Osteoblast (primary cell): Measurements from ENCODE around the gene C17orf50. TPM values are rescaled to one million over a fixed set of nuclear protein-coding genes. Genes with fewer than 3 reads are reported as not detected.

Source experiments
- DNase-seq: peaks from one replicate; pipeline ENCODE4 v3.0.0; 2011; ENCODE audit warnings: low spot score, mixed read lengths; ENCODE audit not compliant: insufficient read length; ENCODE audit errors: missing footprints
- H2AFZ ChIP-seq: 2 replicates; pipeline ENCODE4 v1.6.0; 2011; ENCODE audit warnings: mild to moderate bottlenecking, low read length
- H3K27ac ChIP-seq: 2 replicates; pipeline ENCODE4 v1.5.1; 2011; ENCODE audit warnings: mild to moderate bottlenecking, low read depth, low read length, moderate library complexity
- H3K27me3 ChIP-seq: 2 replicates; pipeline ENCODE4 v1.6.0; 2012; ENCODE audit warnings: mild to moderate bottlenecking, control low read depth, inconsistent platforms, low read length, moderate library complexity; ENCODE audit not compliant: insufficient read depth
- H3K36me3 ChIP-seq: 2 replicates; pipeline ENCODE4 v1.5.1; 2011; ENCODE audit warnings: mild to moderate bottlenecking, low read length, control low read depth, moderate library complexity; ENCODE audit not compliant: insufficient read depth
- H3K4me1 ChIP-seq: 2 replicates; pipeline ENCODE4 v1.5.1; 2011; ENCODE audit warnings: mild to moderate bottlenecking, low read length, control low read depth, moderate library complexity; ENCODE audit not compliant: insufficient read depth
- H3K4me2 ChIP-seq: 2 replicates; pipeline ENCODE4 v1.6.0; 2011; ENCODE audit warnings: mild to moderate bottlenecking, low read length; ENCODE audit not compliant: insufficient read depth
- H3K4me3 ChIP-seq: fragments of 200-600 bp; sonication (generic); 3 replicates; pipeline ENCODE4 v1.5.1; 2012; ENCODE audit warnings: mild to moderate bottlenecking, low read length, inconsistent platforms; ENCODE audit not compliant: insufficient read depth
- H3K79me2 ChIP-seq: 2 replicates; pipeline ENCODE4 v1.6.0; 2012; ENCODE audit warnings: mild to moderate bottlenecking, low read length, control low read depth, inconsistent platforms; ENCODE audit not compliant: insufficient read depth
- H3K9me3 ChIP-seq: 2 replicates; pipeline ENCODE4 v1.5.1; 2011; ENCODE audit warnings: low read depth, low read length, control low read depth
- H4K20me1 ChIP-seq: 2 replicates; pipeline ENCODE4 v1.6.0; 2012; ENCODE audit warnings: mild to moderate bottlenecking, low read length, control low read depth; ENCODE audit not compliant: insufficient read depth
- total RNA-seq: library from RNA; depleted of rRNA; stranded (reverse); fragments of >200 nt; gene quantifications from 2 replicates; pipeline ENCODE4 v1.2.3, GENCODE V29; 2012
- TF ChIP-seq, protein P1 (sequence below): IDR thresholded peaks from 2 replicates; pipeline ENCODE4 v1.5.1; 2011; ENCODE audit warnings: mild to moderate bottlenecking, low read depth, low read length, moderate library complexity; ENCODE audit errors: extremely low read depth

C17orf50 gene
- total RNA-seq, 1 donor = not detected

- peak; percentile 81 for DNase-seq
- peaks cover 4% of the 10 kb centered on the region for H4K20me1 ChIP-seq
- no peak overlapping the region for H2AFZ ChIP-seq
- H3K4me3 ChIP-seq = no peak overlapping the region
- H3K36me3 ChIP-seq = no peaks in the 10 kb centered on the region
- H3K9me3 ChIP-seq = no peaks in the 10 kb centered on the region
- no peaks in the 10 kb centered on the region for H3K79me2 ChIP-seq
- peaks cover 54% of the 10 kb centered on the region for H3K27me3 ChIP-seq
- H3K4me1 ChIP-seq = no peaks in the 10 kb centered on the region
- TF ChIP-seq, protein P1, sequence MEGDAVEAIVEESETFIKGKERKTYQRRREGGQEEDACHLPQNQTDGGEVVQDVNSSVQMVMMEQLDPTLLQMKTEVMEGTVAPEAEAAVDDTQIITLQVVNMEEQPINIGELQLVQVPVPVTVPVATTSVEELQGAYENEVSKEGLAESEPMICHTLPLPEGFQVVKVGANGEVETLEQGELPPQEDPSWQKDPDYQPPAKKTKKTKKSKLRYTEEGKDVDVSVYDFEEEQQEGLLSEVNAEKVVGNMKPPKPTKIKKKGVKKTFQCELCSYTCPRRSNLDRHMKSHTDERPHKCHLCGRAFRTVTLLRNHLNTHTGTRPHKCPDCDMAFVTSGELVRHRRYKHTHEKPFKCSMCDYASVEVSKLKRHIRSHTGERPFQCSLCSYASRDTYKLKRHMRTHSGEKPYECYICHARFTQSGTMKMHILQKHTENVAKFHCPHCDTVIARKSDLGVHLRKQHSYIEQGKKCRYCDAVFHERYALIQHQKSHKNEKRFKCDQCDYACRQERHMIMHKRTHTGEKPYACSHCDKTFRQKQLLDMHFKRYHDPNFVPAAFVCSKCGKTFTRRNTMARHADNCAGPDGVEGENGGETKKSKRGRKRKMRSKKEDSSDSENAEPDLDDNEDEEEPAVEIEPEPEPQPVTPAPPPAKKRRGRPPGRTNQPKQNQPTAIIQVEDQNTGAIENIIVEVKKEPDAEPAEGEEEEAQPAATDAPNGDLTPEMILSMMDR = no peak
- H3K4me2 ChIP-seq = no peak overlapping the region
- H3K27ac ChIP-seq = no peak overlapping the region
These were observed 15.4 kb upstream of the C17orf50 start for GRCh38 chr17:35745246-35745645.

DNA sequence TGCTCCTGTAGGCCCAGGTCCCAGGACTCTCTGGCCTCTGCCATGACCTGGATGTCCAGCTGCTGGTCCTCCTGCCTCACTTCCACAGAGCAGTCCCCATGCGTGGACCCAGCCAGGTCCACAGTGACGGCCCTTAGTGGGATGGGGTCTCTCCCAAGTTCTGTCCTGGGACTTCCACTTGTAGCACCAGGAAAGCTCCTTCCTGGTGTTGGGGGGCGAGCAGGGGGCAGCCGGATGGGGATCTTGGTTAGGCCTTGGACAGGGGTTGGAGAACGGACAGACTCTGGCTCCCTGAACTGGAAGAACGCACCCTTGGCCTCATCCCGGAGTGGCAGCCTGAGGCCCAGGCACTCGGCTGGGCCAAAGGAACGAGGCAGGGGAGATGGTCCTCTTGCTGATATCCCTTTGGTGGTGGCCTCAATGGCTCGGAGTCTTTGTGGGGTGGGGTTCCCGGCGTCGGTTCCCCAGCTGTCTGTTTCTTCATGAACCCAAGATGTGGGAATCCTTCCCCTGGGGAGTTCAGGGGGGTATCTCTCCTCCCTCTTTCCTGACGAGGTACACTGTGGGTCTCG lies 14.9 kb upstream of the C17orf50 start:
- Histone ChIP-seq H4K20me1 (peaks cover 4% of the 10 kb centered on the region), H3K4me3 (no peak overlapping the region), H2AFZ (no peak overlapping the region), H3K4me2 (no peak overlapping the region), H3K79me2 (no peaks in the 10 kb centered on the region), H3K9me3 (no peaks in the 10 kb centered on the region), H3K27ac (no peak overlapping the region), H3K27me3 (peaks cover 54% of the 10 kb centered on the region), H3K4me1 (no peaks in the 10 kb centered on the region), H3K36me3 (no peaks in the 10 kb centered on the region)
- TF ChIP-seq, protein P1 = no peak
- DNase-seq = peak; percentile 73

DNA sequence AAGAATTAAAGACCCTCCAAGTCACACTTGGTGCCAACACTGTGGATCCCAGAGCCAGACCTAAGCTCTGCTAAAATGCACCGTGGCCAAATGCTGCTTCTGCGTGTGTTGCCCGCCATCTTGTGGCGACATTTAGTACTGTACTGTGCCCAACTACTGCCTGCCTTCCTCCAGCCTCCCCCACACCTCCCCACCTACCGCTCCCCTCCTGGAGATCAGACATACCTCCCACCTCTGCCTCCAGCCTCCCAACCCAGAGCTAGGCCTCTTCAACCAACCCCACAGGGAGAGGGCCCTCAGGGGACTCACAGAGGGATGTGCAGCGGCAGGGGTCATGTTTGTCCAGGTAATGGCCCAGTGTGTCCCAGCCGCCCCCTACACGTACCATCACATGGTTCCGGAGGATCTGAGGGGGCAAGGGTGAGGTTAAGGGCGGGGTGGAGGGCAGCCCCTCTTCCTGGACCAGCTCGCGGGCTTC lies 13.1 kb upstream of the C17orf50 start:
- TF ChIP-seq, protein P1 = peak; percentile 85
- Histone ChIP-seq H2AFZ (no peak overlapping the region), H3K4me1 (no peaks in the 10 kb centered on the region), H3K4me3 (no peak overlapping the region), H3K79me2 (no peaks in the 10 kb centered on the region), H3K27me3 (peaks cover 41% of the 10 kb centered on the region), H3K27ac (no peak overlapping the region), H3K9me3 (no peaks in the 10 kb centered on the region), H4K20me1 (peaks cover 4% of the 10 kb centered on the region), H3K4me2 (no peak overlapping the region), H3K36me3 (no peaks in the 10 kb centered on the region)
- DNase-seq = peak; percentile 97

GRCh38 chr17:35748341-35748841 lies 12.3 kb upstream of the C17orf50 start:
- Histone ChIP-seq H4K20me1 (peaks cover 4% of the 10 kb centered on the region), H3K36me3 (no peaks in the 10 kb centered on the region), H3K27me3 (peaks cover 36% of the 10 kb centered on the region), H3K79me2 (no peaks in the 10 kb centered on the region), H3K9me3 (no peaks in the 10 kb centered on the region), H3K27ac (no peak overlapping the region), H2AFZ (no peak overlapping the region), H3K4me2 (no peak overlapping the region), H3K4me1 (no peaks in the 10 kb centered on the region), H3K4me3 (no peak overlapping the region)
- TF ChIP-seq, protein P1 = no peak
- peak; percentile 80 for DNase-seq
